Panc1 (cell line): Measurements from ENCODE around the gene RNMT. TPM values are rescaled to one million over a fixed set of nuclear protein-coding genes. Genes with fewer than 3 reads are reported as not detected.

Experiments used
- ATAC-seq: fragments of 200-7000 bp; cut with Tn5 transposase; 2 replicates; pipeline ENCODE4 v1.9.1; 2020; ENCODE audit warnings: mild to moderate bottlenecking, moderate library complexity
- BruUV-seq: library from RNA; stranded (reverse); fragments of 400-500 nt; replicated peaks from 2 replicates; lab custom pipeline; 2021; lab: Mats Ljungman, UMichigan
- CTCF ChIA-PET: fragments of 300-600 bp; sonication (Branson Sonifier 250); formaldehyde crosslinking; loops from one replicate; lab custom pipeline; 2022; ENCODE audit warnings: antibody characterized with exemption; lab: Charles Lee
- POLR2A ChIA-PET: fragments of 300-600 bp; sonication (Branson Sonifier 250); formaldehyde crosslinking; loops from one replicate; lab custom pipeline; 2022; ENCODE audit warnings: antibody characterized with exemption; lab: Charles Lee
- DNase-seq: peaks from one replicate; pipeline ENCODE4 v3.0.0-alpha.2; 2010; ENCODE audit warnings: low read depth, low spot score
- H3K27ac ChIP-seq: 2 replicates; pipeline ENCODE4 v1.5.1; 2011; ENCODE audit warnings: mild to moderate bottlenecking, low read length, inconsistent platforms
- H3K27me3 ChIP-seq: fragments of 200-500 bp; sonication (Bioruptor generic); 2 replicates; pipeline ENCODE4 v1.6.0; 2014; ENCODE audit warnings: low read length, inconsistent platforms; ENCODE audit not compliant: control insufficient read depth, insufficient read depth
- H3K36me3 ChIP-seq: fragments of 200-500 bp; sonication (Bioruptor generic); 2 replicates; pipeline ENCODE4 v1.5.1; 2014; ENCODE audit warnings: inconsistent platforms, mild to moderate bottlenecking, low read length, moderate library complexity; ENCODE audit not compliant: control insufficient read depth, insufficient read depth
- H3K4me1 ChIP-seq: 2 replicates; pipeline ENCODE4 v1.5.1; 2011; ENCODE audit warnings: inconsistent platforms, mild to moderate bottlenecking, low read length, moderate library complexity; ENCODE audit not compliant: control insufficient read depth, insufficient read depth
- H3K4me3 ChIP-seq, 2 experiments: 2 replicates each; pipeline ENCODE4 v1.5.1; 2011 to 2012; ENCODE audit warnings: low read depth in 2 of 2, low read length in 2 of 2, mild to moderate bottlenecking in 2 of 2, inconsistent platforms in 1 of 2, moderate library complexity in 1 of 2
- H3K9me3 ChIP-seq: fragments of 200-500 bp; sonication (Bioruptor generic); 2 replicates; pipeline ENCODE4 v1.5.1; 2014; ENCODE audit warnings: low read depth, mild to moderate bottlenecking, inconsistent platforms, low read length, moderate library complexity; ENCODE audit not compliant: control insufficient read depth, insufficient read depth
- CTCF ChIP-seq: fragments of 450-650 bp; IDR thresholded peaks from 2 replicates; pipeline ENCODE4 v1.5.1; 2017; ENCODE audit warnings: mild to moderate bottlenecking
- POLR2AphosphoS5 ChIP-seq: IDR thresholded peaks from 2 replicates; pipeline ENCODE4 v1.6.1; 2012; ENCODE audit warnings: mild to moderate bottlenecking, low read depth, low read length, moderate library complexity
- REST ChIP-seq, 2 experiments: IDR thresholded peaks; 2 replicates each; pipeline ENCODE4 v1.6.1; 2011 to 2012; ENCODE audit warnings: low read depth in 2 of 2, control low read depth in 1 of 2, low read length in 1 of 2, mild to moderate bottlenecking in 1 of 2, moderate library complexity in 1 of 2; ENCODE audit not compliant: insufficient read depth in 1 of 2
- SIN3A ChIP-seq: IDR thresholded peaks from 2 replicates; pipeline ENCODE4 v1.6.1; 2012; ENCODE audit warnings: low read depth, mild to moderate bottlenecking, low read length, moderate library complexity, borderline replicate concordance; ENCODE audit not compliant: insufficient read depth
- TCF7L2 ChIP-seq: IDR thresholded peaks from 2 replicates; pipeline ENCODE4 v1.6.1; 2011; ENCODE audit warnings: mild to moderate bottlenecking, low read depth, low read length, inconsistent platforms
- in situ Hi-C: cut with HindIII; loops from 2 replicates; pipeline ENCODE4 v1.10.0; 2016; ENCODE audit warnings: low sequenced_read_pairs, low pct_unique_long_range_greater_than_20kb
- intact Hi-C: fragments of 100-400 bp; cut with micrococcal nuclease; formaldehyde crosslinking; loops from one replicate; pipeline ENCODE4 v1.10.0; 2022; ENCODE audit not compliant: unreplicated experiment
- total RNA-seq: library from RNA; stranded (reverse); gene quantifications from one replicate; pipeline ENCODE4 v1.2.1, GENCODE V29; 2021; ENCODE audit not compliant: unreplicated experiment

RNMT gene
- total RNA-seq, 1 experiment from 2014 or later, result 26.9 TPM

GRCh38 chr18:13799396-13799795 is 72.9 kb downstream of the RNMT start:
- CTCF ChIA-PET, result no interaction called here
- in situ Hi-C loops (no loop called here), intact Hi-C loops (loop anchor here (10.0 kb wide), 1 partner anchor 245 kb away; no protein-coding TSS in a partner anchor)
- Histone ChIP-seq H3K4me1 (no peaks in the 10 kb centered on the region; the same call in 1 of the 2 replicates), H3K27me3 (peaks cover 2% of the 10 kb centered on the region; the same call in 1 of the 2 replicates), H3K4me3 (no peak overlapping the region), H3K27ac (no peak overlapping the region), H3K36me3 (no peaks in the 10 kb centered on the region), H3K9me3 (no peaks in the 10 kb centered on the region)
- DNase-seq (no peak), ATAC-seq (no peak)
- POLR2A ChIA-PET, result no interaction called here
- no peak for TF ChIP-seq TCF7L2
- TF ChIP-seq CTCF, result no peak
- TF ChIP-seq POLR2AphosphoS5, result no peak
- TF ChIP-seq REST (IDR thresholded peaks at IDR 0.05; ENCODE audit: insufficient read depth in 1 of 2, low read depth in 2 of 2, low read length in 1 of 2), result no peak
- TF ChIP-seq SIN3A, result no peak
- no TSS peak for BruUV-seq

- Histone ChIP-seq H3K4me3 (peak overlapping the region; percentile 28 to 63), H3K27me3 (peaks cover 2% of the 10 kb centered on the region; the same call in 1 of the 2 replicates), H3K27ac (no peak overlapping the region), H3K9me3 (no peaks in the 10 kb centered on the region), H3K4me1 (no peaks in the 10 kb centered on the region; the same call in 1 of the 2 replicates), H3K36me3 (no peaks in the 10 kb centered on the region)
- ATAC-seq (peak; percentile 100), DNase-seq (no peak)
- intact Hi-C loops, result no loop called here
- ChIA-PET POLR2A (no interaction called here), CTCF (no interaction called here)
- in situ Hi-C loops, result no loop called here
- peak; percentile 88 for TF ChIP-seq CTCF
- no peak for TF ChIP-seq TCF7L2
- no TSS peak for BruUV-seq
Measured at GRCh38 chr18:13800505-13801259, 74.2 kb downstream of the RNMT start.
